ENCODE data around the gene ACOT8.

ACOT8 gene

GRCh38 chr20:45853484-45853883 is 3.7 kb downstream of the ACOT8 start:
- Mint-ChIP-seq H3K27me3 (no peaks in the 10 kb centered on the region), H3K4me1 (ENCODE audit: low read depth) (peaks cover 33% of the 10 kb centered on the region), H3K9me3 (no peaks in the 10 kb centered on the region), H3K36me3 (ENCODE audit: low read depth) (peaks cover 82% of the 10 kb centered on the region), H3K27ac (no peak overlapping the region), H3K4me3 (no peak overlapping the region)
- intact Hi-C loops (cut with micrococcal nuclease), result no loop called here

GRCh38 chr20:45852326-45852725 is 4.9 kb downstream of the ACOT8 start:
- intact Hi-C loops (cut with micrococcal nuclease), result no loop called here
- H3K36me3 Mint-ChIP-seq (ENCODE audit: low read depth), result peaks cover 89% of the 10 kb centered on the region
- H3K27ac Mint-ChIP-seq, result no peak overlapping the region
- H3K27me3 Mint-ChIP-seq, result no peaks in the 10 kb centered on the region
- H3K4me1 Mint-ChIP-seq (ENCODE audit: low read depth), result peaks cover 23% of the 10 kb centered on the region
- H3K4me3 Mint-ChIP-seq, result no peak overlapping the region
- no peaks in the 10 kb centered on the region for H3K9me3 Mint-ChIP-seq

DNA sequence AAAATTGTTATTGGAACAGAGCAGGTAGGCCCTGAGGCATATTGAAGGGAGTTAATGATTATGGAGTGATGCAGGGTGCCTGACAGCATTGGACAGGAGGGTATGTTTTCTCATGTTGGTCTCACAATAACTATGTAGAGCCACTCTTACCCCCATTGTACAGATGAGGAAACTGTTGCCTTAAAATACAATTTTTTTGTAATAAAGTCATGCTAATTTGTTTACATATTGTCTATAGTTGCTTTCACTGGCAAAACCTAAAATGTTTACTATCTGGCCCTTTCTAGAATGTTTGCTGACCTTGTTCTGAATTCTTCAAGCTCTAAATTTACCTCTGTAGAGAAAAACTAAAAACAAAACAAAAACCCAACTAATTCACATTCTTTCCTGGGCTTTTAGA is 5.7 kb downstream of the ACOT8 start:
- peaks cover 20% of the 10 kb centered on the region for H3K4me1 Mint-ChIP-seq (ENCODE audit: low read depth)
- no peak overlapping the region for H3K27ac Mint-ChIP-seq
- intact Hi-C loops (cut with micrococcal nuclease), result no loop called here
- H3K36me3 Mint-ChIP-seq (ENCODE audit: low read depth), result peaks cover 89% of the 10 kb centered on the region
- H3K27me3 Mint-ChIP-seq, result no peaks in the 10 kb centered on the region
- H3K9me3 Mint-ChIP-seq, result no peaks in the 10 kb centered on the region
- no peak overlapping the region for H3K4me3 Mint-ChIP-seq

GRCh38 chr20:45850926-45851325 is 6.3 kb downstream of the ACOT8 start:
- intact Hi-C loops (cut with micrococcal nuclease), result no loop called here
- Mint-ChIP-seq H3K36me3 (ENCODE audit: low read depth) (peaks cover 94% of the 10 kb centered on the region), H3K27me3 (no peaks in the 10 kb centered on the region), H3K27ac (no peak overlapping the region), H3K9me3 (no peaks in the 10 kb centered on the region), H3K4me3 (no peak overlapping the region), H3K4me1 (ENCODE audit: low read depth) (peaks cover 14% of the 10 kb centered on the region)

DNA sequence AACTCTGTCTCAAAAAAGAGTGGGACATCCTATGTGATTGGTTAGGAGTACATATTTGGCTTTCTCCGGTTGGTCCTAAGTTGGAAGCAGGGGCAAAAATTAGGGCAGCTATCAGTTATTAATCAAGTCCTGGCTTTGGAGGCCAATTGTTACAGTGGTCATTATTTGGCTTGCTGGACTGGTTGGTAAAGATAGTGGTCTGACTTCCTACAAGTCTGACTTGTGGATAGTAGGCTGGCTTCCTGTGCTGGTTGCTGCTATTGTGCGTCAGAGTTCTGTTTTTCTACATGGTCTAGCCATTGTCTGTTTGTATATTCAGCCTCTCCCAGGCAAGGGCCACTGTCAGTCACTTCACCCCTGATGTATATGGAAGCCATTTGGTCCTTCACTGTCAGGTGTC is 7.0 kb downstream of the ACOT8 start:
- Mint-ChIP-seq H3K27ac (no peak overlapping the region), H3K4me1 (ENCODE audit: low read depth) (peaks cover 10% of the 10 kb centered on the region), H3K36me3 (ENCODE audit: low read depth) (peaks cover 99% of the 10 kb centered on the region), H3K9me3 (no peaks in the 10 kb centered on the region), H3K4me3 (no peak overlapping the region), H3K27me3 (no peaks in the 10 kb centered on the region)
- intact Hi-C loops (cut with micrococcal nuclease), result no loop called here

GRCh38 chr20:45848969-45849582 is 8.1 kb downstream of the ACOT8 start:
- H3K4me3 Mint-ChIP-seq, result no peak overlapping the region
- no peaks in the 10 kb centered on the region for H3K4me1 Mint-ChIP-seq (ENCODE audit: low read depth)
- no peaks in the 10 kb centered on the region for H3K27me3 Mint-ChIP-seq
- no peaks in the 10 kb centered on the region for H3K9me3 Mint-ChIP-seq
- H3K27ac Mint-ChIP-seq, result no peak overlapping the region
- intact Hi-C loops (cut with micrococcal nuclease), result no loop called here
- H3K36me3 Mint-ChIP-seq (ENCODE audit: low read depth), result peaks cover 99% of the 10 kb centered on the region

DNA sequence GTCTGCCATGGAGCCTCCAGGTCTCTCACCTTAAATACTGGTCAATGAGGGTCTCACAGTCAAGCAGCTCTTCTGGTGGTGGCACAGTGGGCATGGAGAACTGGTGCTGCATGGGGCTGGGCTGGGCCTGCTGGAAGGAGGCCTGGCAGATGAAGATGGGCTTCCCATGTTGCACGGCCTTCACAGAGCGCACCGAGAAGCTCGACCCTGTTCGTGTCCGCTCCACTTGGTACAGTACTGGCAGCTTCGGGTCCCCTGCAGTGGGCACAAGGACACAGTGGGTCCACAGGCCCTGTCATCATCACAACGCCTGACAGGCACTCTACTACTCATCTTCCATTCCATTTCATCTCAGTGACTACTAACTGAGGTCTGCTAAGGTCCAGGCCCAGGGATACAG is 8.8 kb downstream of the ACOT8 start:
- Mint-ChIP-seq H3K9me3 (no peaks in the 10 kb centered on the region), H3K27me3 (no peaks in the 10 kb centered on the region), H3K4me1 (ENCODE audit: low read depth) (peaks cover 2% of the 10 kb centered on the region), H3K4me3 (no peak overlapping the region), H3K36me3 (ENCODE audit: low read depth) (peaks cover 99% of the 10 kb centered on the region), H3K27ac (no peak overlapping the region)
- intact Hi-C loops (cut with micrococcal nuclease), result no loop called here

DNA sequence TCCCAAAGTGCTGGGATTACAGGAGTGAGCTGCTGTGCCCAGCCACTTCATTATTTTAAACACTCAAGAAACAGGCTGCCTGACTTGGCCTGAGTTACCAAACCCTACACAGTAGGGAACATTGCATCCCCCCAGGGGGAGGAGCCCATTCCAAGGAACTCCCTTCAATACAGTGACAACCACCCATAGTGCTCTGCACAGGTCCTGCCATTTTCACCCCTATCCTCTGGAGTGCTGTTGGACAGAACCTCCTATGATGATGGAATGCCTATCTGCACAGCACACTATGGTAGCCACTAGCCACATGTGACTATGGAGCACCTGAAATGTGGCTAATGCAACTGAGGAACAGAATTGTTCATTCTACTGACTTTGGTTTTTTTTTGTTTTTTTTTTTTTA is 11.7 kb downstream of the ACOT8 start:
- Mint-ChIP-seq H3K4me3 (no peak overlapping the region), H3K27me3 (no peaks in the 10 kb centered on the region), H3K4me1 (ENCODE audit: low read depth) (peaks cover 28% of the 10 kb centered on the region), H3K9me3 (no peaks in the 10 kb centered on the region), H3K36me3 (ENCODE audit: low read depth) (peaks cover 93% of the 10 kb centered on the region), H3K27ac (no peak overlapping the region)
- intact Hi-C loops (cut with micrococcal nuclease), result no loop called here

DNA sequence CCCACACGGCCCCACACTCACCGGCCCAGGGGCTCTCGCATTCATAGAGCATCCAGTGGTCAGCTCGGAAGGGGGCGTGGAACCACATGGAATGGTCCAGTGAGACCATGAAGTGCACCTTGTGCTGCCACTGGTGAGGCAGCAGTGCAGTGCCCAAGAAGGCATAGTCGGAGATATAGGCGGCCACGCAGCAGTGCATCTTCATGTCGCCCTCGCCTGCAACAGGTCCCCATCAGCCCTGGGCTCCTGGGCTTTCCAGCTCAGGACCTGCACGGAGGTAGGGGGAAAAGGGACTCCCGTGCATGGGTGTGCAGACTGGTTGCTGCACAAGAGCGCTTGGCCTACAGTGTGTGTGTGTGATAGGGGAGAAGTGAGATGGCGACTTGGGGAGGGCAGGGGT is 13.7 kb downstream of the ACOT8 start:
- no peak overlapping the region for H3K27ac Mint-ChIP-seq
- peaks cover 85% of the 10 kb centered on the region for H3K36me3 Mint-ChIP-seq (ENCODE audit: low read depth)
- H3K4me3 Mint-ChIP-seq, result no peak overlapping the region
- H3K9me3 Mint-ChIP-seq, result no peaks in the 10 kb centered on the region
- H3K4me1 Mint-ChIP-seq (ENCODE audit: low read depth), result peaks cover 28% of the 10 kb centered on the region
- H3K27me3 Mint-ChIP-seq, result no peaks in the 10 kb centered on the region
- intact Hi-C loops (cut with micrococcal nuclease), result no loop called here

DNA sequence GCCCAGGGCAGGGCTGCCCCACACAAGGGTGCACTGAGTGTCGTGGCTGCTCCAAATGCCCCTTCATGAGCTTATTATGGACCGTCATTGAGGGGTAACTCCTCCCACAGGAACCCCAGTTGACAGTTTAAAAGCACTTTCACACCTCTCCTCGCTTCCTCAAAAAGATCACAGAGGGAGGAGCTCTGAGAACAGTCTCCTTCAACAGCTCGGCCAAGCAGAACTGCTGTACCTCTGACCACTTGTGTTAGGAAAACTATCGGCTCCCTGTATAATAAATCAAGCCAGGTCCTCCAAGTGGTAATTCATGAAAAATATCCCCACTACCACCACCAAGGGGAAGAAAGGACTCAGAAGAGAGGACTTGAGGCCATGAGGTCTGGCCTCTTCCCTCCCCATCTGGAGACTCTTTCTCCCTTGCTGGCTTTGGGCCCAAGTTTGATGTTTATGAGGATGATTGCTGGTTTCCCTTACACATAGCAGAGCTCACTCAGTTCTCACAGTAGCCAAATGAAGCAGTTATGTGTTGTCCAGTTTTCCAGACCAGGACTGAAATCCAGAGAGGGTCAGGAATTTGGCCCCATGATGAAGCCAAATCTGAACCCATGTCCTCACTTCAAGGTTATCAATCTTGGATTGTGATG is 14.9 kb downstream of the ACOT8 start:
- Mint-ChIP-seq H3K4me1 (ENCODE audit: low read depth) (peaks cover 28% of the 10 kb centered on the region), H3K9me3 (no peaks in the 10 kb centered on the region), H3K27ac (no peak overlapping the region), H3K27me3 (no peaks in the 10 kb centered on the region), H3K36me3 (ENCODE audit: low read depth) (peaks cover 74% of the 10 kb centered on the region), H3K4me3 (no peak overlapping the region)
- intact Hi-C loops (cut with micrococcal nuclease), result no loop called here

DNA sequence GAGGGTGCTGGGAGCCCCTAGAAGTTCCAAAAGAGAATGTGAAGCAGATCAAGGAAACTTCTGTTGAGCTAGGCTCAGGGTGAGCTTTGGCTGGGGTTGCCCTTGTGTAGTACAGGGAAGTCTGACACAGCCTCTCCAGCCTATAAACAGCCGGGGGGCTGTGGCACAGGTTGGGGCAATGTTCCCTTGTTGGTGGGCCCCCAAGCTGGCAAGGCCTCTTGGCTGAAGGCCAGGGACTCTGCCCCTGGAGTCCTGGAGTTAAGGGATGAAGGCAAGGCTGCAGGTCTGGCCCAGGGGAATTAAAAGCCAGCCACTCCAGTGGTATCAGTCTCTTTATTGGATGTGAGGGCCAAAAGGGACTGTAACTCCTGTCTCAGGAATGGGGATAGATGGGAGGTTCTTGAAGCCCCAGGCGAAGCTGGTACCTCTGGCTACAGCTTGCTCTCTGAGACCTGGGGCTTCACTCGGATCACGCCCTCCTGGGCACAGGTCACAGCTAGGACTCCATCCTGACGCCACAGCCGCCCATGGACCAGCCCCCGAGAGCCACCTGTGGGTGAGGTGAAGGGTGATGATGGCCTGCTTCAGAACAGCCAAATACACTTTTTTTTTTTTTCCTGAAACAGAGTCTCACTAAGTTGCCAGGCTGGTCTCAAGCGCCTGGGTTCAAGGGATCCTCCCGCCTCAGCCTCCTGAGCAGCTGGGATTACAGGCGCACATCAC is 15.6 kb downstream of the ACOT8 start:
- Mint-ChIP-seq H3K27me3 (no peaks in the 10 kb centered on the region), H3K27ac (peak overlapping the region; percentile 40), H3K36me3 (ENCODE audit: low read depth) (peaks cover 67% of the 10 kb centered on the region), H3K9me3 (no peaks in the 10 kb centered on the region), H3K4me1 (ENCODE audit: low read depth) (peaks cover 32% of the 10 kb centered on the region), H3K4me3 (no peak overlapping the region)
- intact Hi-C loops (cut with micrococcal nuclease), result no loop called here

DNA sequence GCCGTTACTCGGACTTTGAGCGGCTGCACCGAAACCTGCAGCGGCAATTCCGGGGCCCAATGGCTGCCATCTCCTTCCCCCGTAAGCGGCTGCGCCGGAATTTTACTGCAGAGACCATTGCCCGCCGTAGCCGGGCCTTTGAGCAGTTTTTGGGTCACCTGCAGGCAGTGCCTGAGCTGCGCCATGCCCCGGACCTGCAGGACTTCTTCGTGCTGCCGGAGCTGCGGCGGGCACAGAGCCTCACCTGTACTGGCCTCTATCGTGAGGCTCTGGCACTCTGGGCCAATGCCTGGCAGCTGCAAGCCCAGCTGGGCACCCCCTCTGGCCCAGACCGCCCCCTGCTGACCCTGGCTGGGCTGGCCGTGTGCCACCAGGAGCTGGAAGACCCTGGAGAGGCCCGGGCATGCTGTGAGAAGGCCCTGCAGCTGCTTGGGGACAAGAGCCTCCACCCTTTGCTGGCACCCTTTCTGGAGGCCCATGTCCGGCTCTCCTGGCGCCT is 16.4 kb downstream of the ACOT8 start:
- Mint-ChIP-seq H3K36me3 (ENCODE audit: low read depth) (peaks cover 59% of the 10 kb centered on the region), H3K4me1 (ENCODE audit: low read depth) (peaks cover 39% of the 10 kb centered on the region), H3K27ac (peak overlapping the region; percentile 40), H3K9me3 (no peaks in the 10 kb centered on the region), H3K27me3 (no peaks in the 10 kb centered on the region), H3K4me3 (no peak overlapping the region)
- intact Hi-C loops (cut with micrococcal nuclease), result no loop called here

GRCh38 chr20:45836841-45837240 is 20.4 kb downstream of the ACOT8 start:
- intact Hi-C loops (cut with micrococcal nuclease), result no loop called here
- H3K9me3 Mint-ChIP-seq, result no peaks in the 10 kb centered on the region
- no peak overlapping the region for H3K4me3 Mint-ChIP-seq
- H3K36me3 Mint-ChIP-seq (ENCODE audit: low read depth), result peaks cover 26% of the 10 kb centered on the region
- peaks cover 1% of the 10 kb centered on the region for H3K27me3 Mint-ChIP-seq
- peaks cover 46% of the 10 kb centered on the region for H3K4me1 Mint-ChIP-seq (ENCODE audit: low read depth)
- no peak overlapping the region for H3K27ac Mint-ChIP-seq

DNA sequence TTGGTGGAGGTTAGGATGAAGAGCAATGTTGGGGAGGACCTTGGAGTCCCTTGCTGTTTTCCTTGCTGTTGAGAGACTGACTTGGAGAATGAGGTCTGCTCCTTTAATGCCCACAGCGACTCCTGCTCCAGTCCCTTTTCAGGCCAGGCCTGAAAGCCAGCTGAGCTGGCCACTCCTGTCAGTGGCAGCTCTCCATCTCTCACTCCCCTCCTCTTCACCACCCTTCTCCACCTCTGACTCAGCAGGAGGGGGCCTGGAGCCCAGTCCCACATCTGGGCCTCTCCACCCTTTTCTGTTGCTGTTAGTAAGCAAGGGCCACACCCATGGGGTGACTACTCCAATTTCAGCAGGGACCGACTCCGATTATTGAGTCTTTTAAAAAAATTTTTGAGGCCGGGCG is 21.4 kb downstream of the ACOT8 start:
- H3K4me3 Mint-ChIP-seq, result no peak overlapping the region
- H3K36me3 Mint-ChIP-seq (ENCODE audit: low read depth), result peaks cover 16% of the 10 kb centered on the region
- H3K4me1 Mint-ChIP-seq (ENCODE audit: low read depth), result peaks cover 41% of the 10 kb centered on the region
- H3K27ac Mint-ChIP-seq, result peak overlapping the region; percentile 17
- no peaks in the 10 kb centered on the region for H3K9me3 Mint-ChIP-seq
- H3K27me3 Mint-ChIP-seq, result peaks cover 1% of the 10 kb centered on the region
- intact Hi-C loops (cut with micrococcal nuclease), result no loop called here
